ENCODE measurements around the gene PDILT.

PDILT gene

GRCh38 chr16:20395946-20396345 is 8.6 kb downstream of the PDILT start:
- no peak for DNase-seq (ENCODE audit: low read depth)
- no peak overlapping the region for H3K4me3 ChIP-seq (ENCODE audit: low read depth, low read length)
- no peak for TF ChIP-seq CTCF (IDR thresholded peaks at IDR 0.05; ENCODE audit: low read depth, low read length, missing control alignments)

- DNase-seq (ENCODE audit: low read depth), result no peak
- no peak for TF ChIP-seq CTCF (IDR thresholded peaks at IDR 0.05; ENCODE audit: low read depth, low read length, missing control alignments)
- no peak overlapping the region for H3K4me3 ChIP-seq (ENCODE audit: low read depth, low read length)
Measured at GRCh38 chr16:20393801-20394577, 10.5 kb downstream of the PDILT start.

GRCh38 chr16:20391045-20391444 is 13.5 kb downstream of the PDILT start:
- TF ChIP-seq CTCF (IDR thresholded peaks at IDR 0.05; ENCODE audit: low read depth, low read length, missing control alignments), result no peak
- no peak overlapping the region for H3K4me3 ChIP-seq (ENCODE audit: low read depth, low read length)
- DNase-seq (ENCODE audit: low read depth), result no peak

- H3K4me3 ChIP-seq (ENCODE audit: low read depth, low read length), result no peak overlapping the region
- DNase-seq (ENCODE audit: low read depth), result no peak
- no peak for TF ChIP-seq CTCF (IDR thresholded peaks at IDR 0.05; ENCODE audit: low read depth, low read length, missing control alignments)
Measured at GRCh38 chr16:20388854-20389253, 15.7 kb downstream of the PDILT start.

- no peak for DNase-seq (ENCODE audit: low read depth)
Measured at GRCh38 chr16:20387978-20388377, 16.6 kb downstream of the PDILT start.

DNA sequence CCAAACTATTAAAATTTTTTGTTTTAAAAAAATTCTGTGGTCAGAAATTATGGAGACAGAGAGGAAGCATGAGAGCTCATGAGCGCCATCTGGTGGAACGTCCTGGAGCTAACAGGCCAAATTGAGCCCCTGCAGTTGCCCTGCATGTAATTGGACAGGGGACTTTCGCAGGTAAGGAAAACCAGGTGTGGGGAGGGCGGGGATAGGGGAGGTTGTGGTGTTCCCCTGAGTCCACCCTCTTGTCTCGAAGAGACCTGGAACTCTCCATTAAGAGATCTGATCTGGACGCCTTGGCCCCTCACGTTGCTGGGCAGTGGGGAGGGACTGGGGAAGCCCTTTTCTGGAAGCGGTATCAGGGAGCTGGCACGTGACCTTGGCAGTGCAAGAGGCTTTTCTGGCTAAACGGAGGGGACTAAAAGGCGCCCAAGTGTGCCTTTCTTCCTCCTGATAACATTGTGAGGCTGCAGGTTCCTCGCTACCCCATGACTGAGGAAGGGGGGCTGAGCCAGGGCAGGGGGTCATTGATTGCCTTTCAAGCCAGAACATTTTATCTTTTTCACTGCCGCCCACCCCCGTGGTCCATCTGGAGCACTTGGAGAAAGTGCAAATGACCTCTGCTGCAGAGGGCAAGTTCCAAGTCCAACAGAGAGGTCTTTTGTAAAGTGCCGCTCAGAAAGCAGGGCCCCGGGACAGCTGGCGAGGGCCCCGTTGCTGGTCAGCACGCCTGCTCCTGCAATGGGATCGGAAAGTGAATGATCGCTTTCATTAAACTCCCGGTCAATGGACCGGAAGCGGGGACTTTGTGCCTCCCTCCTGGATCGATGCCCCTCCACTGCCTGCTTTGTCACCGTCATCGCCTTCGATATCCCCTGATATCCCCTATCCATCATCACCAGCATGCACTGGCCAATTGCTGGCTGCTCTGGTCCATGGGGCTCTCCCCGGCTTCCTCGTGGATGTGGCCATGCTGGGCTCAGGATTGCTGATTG is 18.4 kb downstream of the PDILT start:
- TF ChIP-seq CTCF (IDR thresholded peaks at IDR 0.05; ENCODE audit: low read depth, low read length, missing control alignments), result peak; percentile 82
- no peak overlapping the region for H3K4me3 ChIP-seq (ENCODE audit: low read depth, low read length)
- no peak for DNase-seq (ENCODE audit: low read depth)

More at GRCh38 chr16:20387978-20388377, 16.6 kb downstream of the PDILT start:
- no peak for TF ChIP-seq CTCF (IDR thresholded peaks at IDR 0.05; ENCODE audit: low read depth, low read length, missing control alignments)
- H3K4me3 ChIP-seq (ENCODE audit: low read depth, low read length), result no peak overlapping the region
